Mesenchymal stem cell (in vitro differentiated cells and primary cell): ENCODE data around the gene CAND2.

ENCODE experiments used
- DNase-seq: peaks from one replicate; pipeline ENCODE4 v3.0.0-alpha.2; 2013
- H2AFZ ChIP-seq: one replicate; pipeline ENCODE4 v1.6.1; 2013; ENCODE audit warnings: low read depth, mild to moderate bottlenecking, control low read depth, inconsistent platforms, low read length, moderate library complexity
- H2AK5ac ChIP-seq: 2 replicates; pipeline ENCODE4 v1.6.1; 2013; ENCODE audit warnings: low read length, moderate library complexity, mild to moderate bottlenecking, inconsistent platforms; ENCODE audit not compliant: severe bottlenecking
- H2BK120ac ChIP-seq: one replicate; pipeline ENCODE4 v1.6.1; 2013; ENCODE audit warnings: low read depth, mild to moderate bottlenecking, inconsistent platforms, low read length, moderate library complexity
- H2BK12ac ChIP-seq, 2 experiments: one replicate each; pipeline ENCODE4 v1.6.1; 2013; ENCODE audit warnings: inconsistent platforms in 2 of 2, low read length in 2 of 2, mild to moderate bottlenecking in 2 of 2, moderate library complexity in 2 of 2, control low read depth in 1 of 2
- H2BK15ac ChIP-seq: one replicate; pipeline ENCODE4 v1.6.1; 2013; ENCODE audit warnings: mild to moderate bottlenecking, low read depth, inconsistent platforms; ENCODE audit not compliant: poor library complexity, severe bottlenecking
- H2BK5ac ChIP-seq: 2 replicates; pipeline ENCODE4 v1.6.1; 2013; ENCODE audit warnings: low read depth, mild to moderate bottlenecking, low read length, control low read depth, inconsistent platforms; ENCODE audit not compliant: poor library complexity, severe bottlenecking
- H3K14ac ChIP-seq, 2 experiments: one replicate each; pipeline ENCODE4 v1.6.1; 2013; ENCODE audit warnings: inconsistent platforms in 2 of 2, low read length in 2 of 2, control low read depth in 1 of 2, mild to moderate bottlenecking in 1 of 2, moderate library complexity in 1 of 2
- H3K18ac ChIP-seq, 2 experiments: one replicate each; pipeline ENCODE4 v1.6.1; 2013; ENCODE audit warnings: inconsistent platforms in 2 of 2, low read length in 2 of 2, control low read depth in 1 of 2, low read depth in 1 of 2, mild to moderate bottlenecking in 1 of 2
- H3K23ac ChIP-seq, 2 experiments: one replicate each; pipeline ENCODE4 v1.6.1; 2013; ENCODE audit warnings: inconsistent platforms in 2 of 2, low read length in 2 of 2, mild to moderate bottlenecking in 2 of 2, moderate library complexity in 2 of 2, control low read depth in 1 of 2
- H3K27ac ChIP-seq: 2 replicates; pipeline ENCODE4 v1.5.1; 2013; ENCODE audit warnings: mild to moderate bottlenecking, moderate library complexity, low read length, control low read depth, inconsistent platforms; ENCODE audit not compliant: poor library complexity, severe bottlenecking
- H3K27me3 ChIP-seq, 2 experiments: 2 replicates each; pipeline versions ENCODE4 v1.6.1 to v1.7.0; 2013; ENCODE audit warnings: low read length in 2 of 2, mild to moderate bottlenecking in 2 of 2, moderate library complexity in 2 of 2, control low read depth in 1 of 2, inconsistent platforms in 1 of 2; ENCODE audit not compliant: control insufficient read depth in 1 of 2, insufficient read depth in 1 of 2
- H3K36me3 ChIP-seq, 2 experiments: 2 replicates each; pipeline versions ENCODE4 v1.6.1 to v1.7.0; 2013; ENCODE audit warnings: low read length in 2 of 2, control low read depth in 1 of 2, inconsistent platforms in 1 of 2, low read depth in 1 of 2, mild to moderate bottlenecking in 1 of 2; ENCODE audit not compliant: insufficient read depth in 2 of 2, control insufficient read depth in 1 of 2
- H3K4ac ChIP-seq, 2 experiments: one replicate each; pipeline ENCODE4 v1.6.1; 2013; ENCODE audit warnings: inconsistent platforms in 2 of 2, low read length in 2 of 2, mild to moderate bottlenecking in 2 of 2, moderate library complexity in 2 of 2, control low read depth in 1 of 2, low read depth in 1 of 2
- H3K4me1 ChIP-seq: 2 replicates; pipeline ENCODE4 v1.6.1; 2013; ENCODE audit warnings: low read depth, low read length, control low read depth; ENCODE audit not compliant: control insufficient read depth, insufficient read depth
- H3K4me2 ChIP-seq: 2 replicates; pipeline ENCODE4 v1.6.1; 2013; ENCODE audit warnings: low read length, mild to moderate bottlenecking, inconsistent platforms; ENCODE audit not compliant: poor library complexity, severe bottlenecking
- H3K4me3 ChIP-seq, 2 experiments: 2 replicates each; pipeline versions ENCODE4 v1.5.1 to v1.7.0; 2013; ENCODE audit warnings: low read length in 2 of 2, mild to moderate bottlenecking in 2 of 2, control low read depth in 1 of 2, low read depth in 1 of 2; ENCODE audit not compliant: insufficient read depth in 1 of 2
- H3K79me1 ChIP-seq: replicated peaks from 2 replicates; pipeline ENCODE4 v1.6.1; 2013; ENCODE audit warnings: mild to moderate bottlenecking, control low read depth, low read length, inconsistent platforms; ENCODE audit not compliant: poor library complexity, severe bottlenecking
- H3K9ac ChIP-seq: 2 replicates; pipeline ENCODE4 v1.7.0; 2013; ENCODE audit warnings: mild to moderate bottlenecking, low read length, moderate library complexity
- H3K9me3 ChIP-seq: 2 replicates; pipeline ENCODE4 v1.7.0; 2013; ENCODE audit warnings: mild to moderate bottlenecking, low read length; ENCODE audit not compliant: control insufficient read depth
- H4K8ac ChIP-seq: one replicate; pipeline ENCODE4 v1.6.1; 2013; ENCODE audit warnings: inconsistent platforms, mild to moderate bottlenecking, low read length, moderate library complexity
- H4K91ac ChIP-seq: one replicate; pipeline ENCODE4 v1.6.1; 2013; ENCODE audit warnings: mild to moderate bottlenecking, low read length, inconsistent platforms
- WGBS: methylation state at CpG from one replicate; pipeline ENCODE4 v1.1.7; 2013; ENCODE audit warnings: mixed read lengths; 5-methylcytosine and 5-hydroxymethylcytosine counted together

Gene CAND2

GRCh38 chr3:12865271-12865670, 68.8 kb downstream of the CAND2 start:
- DNase-seq, result no peak
- Histone ChIP-seq H3K18ac (no peak overlapping the region), H4K91ac (no peak overlapping the region), H3K4me1 (peaks cover 8% of the 10 kb centered on the region), H3K79me1 (no peaks in the 10 kb centered on the region), H3K9me3 (peaks cover 12% of the 10 kb centered on the region), H2BK15ac (no peak overlapping the region), H3K27me3 (peaks cover 17 to 26% of the 10 kb centered on the region in 2 experiments), H2BK5ac (no peak overlapping the region), H3K27ac (no peak overlapping the region), H3K4me2 (no peak overlapping the region), H3K14ac (no peak overlapping the region), H2BK12ac (no peak overlapping the region), H3K36me3 (no peaks in the 10 kb centered on the region), H2AK5ac (no peak overlapping the region), H3K23ac (no peak overlapping the region), H2BK120ac (no peak overlapping the region), H2AFZ (no peak overlapping the region), H3K9ac (no peak overlapping the region), H3K4me3 (no peak overlapping the region), H4K8ac (no peak overlapping the region), H3K4ac (no peak overlapping the region)
- 89% methylated on average over 4 of the region's 4 CpGs for WGBS

GRCh38 chr3:12866836-12867235, 70.4 kb downstream of the CAND2 start:
- peaks cover 15 to 32% of the 10 kb centered on the region in 2 experiments for H3K27me3 ChIP-seq
- H3K9me3 ChIP-seq, result peaks cover 12% of the 10 kb centered on the region
- H4K91ac ChIP-seq, result no peak overlapping the region
- H3K27ac ChIP-seq, result no peak overlapping the region
- H2BK120ac ChIP-seq, result no peak overlapping the region
- no peak overlapping the region for H3K4ac ChIP-seq
- H3K4me1 ChIP-seq, result peaks cover 8% of the 10 kb centered on the region
- no peaks in the 10 kb centered on the region for H3K36me3 ChIP-seq
- H2AFZ ChIP-seq, result no peak overlapping the region
- 70% methylated on average over 6 of the region's 6 CpGs for WGBS
- H3K14ac ChIP-seq, result no peak overlapping the region
- H3K18ac ChIP-seq, result no peak overlapping the region
- no peak overlapping the region for H2BK15ac ChIP-seq
- H3K79me1 ChIP-seq, result no peaks in the 10 kb centered on the region
- H3K9ac ChIP-seq, result no peak overlapping the region
- H2BK12ac ChIP-seq, result no peak overlapping the region
- no peak overlapping the region for H3K4me3 ChIP-seq
- H2AK5ac ChIP-seq, result no peak overlapping the region
- H2BK5ac ChIP-seq, result no peak overlapping the region
- no peak for DNase-seq
- H3K4me2 ChIP-seq, result no peak overlapping the region
- no peak overlapping the region for H4K8ac ChIP-seq
- H3K23ac ChIP-seq, result no peak overlapping the region

GRCh38 chr3:12868039-12869034, 71.9 kb downstream of the CAND2 start:
- H3K79me1 ChIP-seq, result no peaks in the 10 kb centered on the region
- H3K36me3 ChIP-seq, result no peaks in the 10 kb centered on the region
- H3K18ac ChIP-seq, result peak overlapping the region in 1 of 2 experiments; percentile 55
- H4K91ac ChIP-seq, result peak overlapping the region; percentile 83
- H3K27ac ChIP-seq, result peak overlapping the region; percentile 21
- H3K9ac ChIP-seq, result peak overlapping the region; percentile 54
- peaks cover 11 to 35% of the 10 kb centered on the region in 2 experiments for H3K27me3 ChIP-seq
- peak overlapping the region; percentile 90 for H4K8ac ChIP-seq
- H3K4me1 ChIP-seq, result peaks cover 8% of the 10 kb centered on the region
- H3K9me3 ChIP-seq, result peaks cover 12% of the 10 kb centered on the region
- peak overlapping the region in 1 of 2 experiments; percentile 53 for H3K4me3 ChIP-seq
- peak; percentile 93 for DNase-seq
- peak overlapping the region; percentile 58 for H2BK15ac ChIP-seq
- H2BK12ac ChIP-seq, result peak overlapping the region in 1 of 2 experiments; percentile 10
- no peak overlapping the region for H3K14ac ChIP-seq
- 5% methylated on average over 37 of the region's 45 CpGs for WGBS
- H2BK120ac ChIP-seq, result peak overlapping the region; percentile 35
- peak overlapping the region; percentile 93 for H2AFZ ChIP-seq
- peak overlapping the region; percentile 92 for H3K4me2 ChIP-seq
- no peak overlapping the region for H2AK5ac ChIP-seq
- peak overlapping the region; percentile 49 to 57 for H3K4ac ChIP-seq
- H2BK5ac ChIP-seq, result no peak overlapping the region
- no peak overlapping the region for H3K23ac ChIP-seq

- Histone ChIP-seq H3K4ac (peak overlapping the region; percentile 49 to 57), H3K36me3 (no peaks in the 10 kb centered on the region), H3K4me3 (peak overlapping the region in 1 of 2 experiments; percentile 53), H2BK120ac (peak overlapping the region; percentile 35), H3K4me1 (peaks cover 8% of the 10 kb centered on the region), H4K8ac (peak overlapping the region; percentile 90), H3K23ac (no peak overlapping the region), H2AFZ (peak overlapping the region; percentile 93), H3K9me3 (peaks cover 12% of the 10 kb centered on the region), H3K9ac (no peak overlapping the region), H2BK12ac (peak overlapping the region in 1 of 2 experiments; percentile 10), H3K27me3 (peaks cover 11 to 35% of the 10 kb centered on the region in 2 experiments), H4K91ac (no peak overlapping the region), H3K18ac (peak overlapping the region in 1 of 2 experiments; percentile 55), H3K14ac (no peak overlapping the region), H2BK5ac (no peak overlapping the region), H2BK15ac (peak overlapping the region; percentile 58), H3K4me2 (peak overlapping the region; percentile 92), H3K79me1 (no peaks in the 10 kb centered on the region), H2AK5ac (no peak overlapping the region), H3K27ac (no peak overlapping the region)
- DNase-seq, result peak; percentile 36
- 12% methylated on average over 23 of the region's 28 CpGs for WGBS
Measured at GRCh38 chr3:12869035-12869621, 72.6 kb downstream of the CAND2 start.
